Activated T-helper 1 cell treated with anti-CD3 and anti-CD28 coated beads, Interleukin-12 subunit alpha, Interleukin-12 subunit beta, Interleukin-2, Interleukin-4 antibody, amounts not matched to agents 30 ng/mL and 10 ng/mL and 1 ng/mL, durations not matched to agents 14 hours and 24 hours and 36 hours (primary cell): ENCODE data around the gene MT1G. TPM values are rescaled to one million over a fixed set of nuclear protein-coding genes. Genes with fewer than 3 reads are reported as not detected.
"Not testable (repeated sequence)": the region's sequence is repeated elsewhere in the genome, so short reads cannot be mapped to it uniquely, and the experiment has no call there.

Source experiments
- DNase-seq: peaks from one replicate; pipeline ENCODE4 v3.0.0; 2021; ENCODE audit warnings: low spot score
- H3K27ac Mint-ChIP-seq: one replicate; pipeline ENCODE4 v1.8.0; 2021; ENCODE audit warnings: mild to moderate bottlenecking, mixed read lengths
- H3K27me3 Mint-ChIP-seq: one replicate; pipeline ENCODE4 v1.8.0; 2022; ENCODE audit warnings: mild to moderate bottlenecking, moderate library complexity, mixed read lengths; ENCODE audit not compliant: insufficient read depth
- H3K36me3 Mint-ChIP-seq: one replicate; pipeline ENCODE4 v1.8.0; 2021; ENCODE audit warnings: low read depth, mixed read lengths
- H3K4me1 Mint-ChIP-seq: one replicate; pipeline ENCODE4 v1.8.0; 2021; ENCODE audit warnings: low read depth, mixed read lengths
- H3K4me3 Mint-ChIP-seq: one replicate; pipeline ENCODE4 v1.8.0; 2021; ENCODE audit warnings: mild to moderate bottlenecking, moderate library complexity, mixed read lengths
- H3K9me3 Mint-ChIP-seq: one replicate; pipeline ENCODE4 v1.8.0; 2021; ENCODE audit warnings: mixed read lengths
- intact Hi-C: fragments of 100-400 bp; cut with micrococcal nuclease; formaldehyde crosslinking; loops from one replicate; pipeline ENCODE4 v1.15.1; 2024
- total RNA-seq: library from RNA; stranded (reverse); gene quantifications from 2 replicates; pipeline ENCODE4 v1.2.3, GENCODE V29; 2022

Gene MT1G
- total RNA-seq, 1 donor from 2014 or later = 29.1 TPM

GRCh38 chr16:56625140-56625942 is 42.5 kb downstream of the MT1G start, which contains the start of gene MT1E:
TSS of gene MT1E (plus strand) at chr16:56625781. CDS start at chr16:56625852, 71 bp downstream.
- H3K4me1 Mint-ChIP-seq = peaks cover 23% of the 10 kb centered on the region

DNA sequence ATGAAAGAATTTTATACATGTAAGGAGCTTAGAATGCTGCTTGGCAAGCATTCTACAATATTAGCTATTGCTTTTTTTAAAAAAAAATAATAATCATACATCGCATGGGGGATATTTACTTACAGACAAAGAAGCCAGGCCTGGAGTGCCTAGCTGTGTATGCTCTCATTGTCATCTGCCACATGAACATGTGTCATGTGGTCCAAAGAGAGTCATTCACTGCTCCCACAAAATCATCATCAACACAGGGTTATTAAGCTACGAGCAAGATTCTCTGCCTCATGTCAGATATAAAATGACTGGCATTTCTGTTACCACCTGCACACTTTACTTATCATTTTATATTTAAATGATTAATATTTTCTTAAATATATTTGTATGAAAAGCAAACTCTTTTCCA is 44.2 kb downstream of the MT1G start:
- intact Hi-C loops = no loop called here
- Mint-ChIP-seq H3K36me3 (no peaks in the 10 kb centered on the region), H3K27me3 (peaks cover 8% of the 10 kb centered on the region), H3K4me1 (peaks cover 21% of the 10 kb centered on the region), H3K9me3 (no peaks in the 10 kb centered on the region), H3K27ac (no peak overlapping the region), H3K4me3 (no peak overlapping the region)
- DNase-seq = no peak

More at GRCh38 chr16:56625140-56625942, 42.5 kb downstream of the MT1G start, which contains the start of gene MT1E:
- no peaks in the 10 kb centered on the region for H3K36me3 Mint-ChIP-seq
- peak within 1 kb of the TSS; percentile 92 for H3K4me3 Mint-ChIP-seq
- intact Hi-C loops = loop anchor here (1.0 to 5.0 kb wide), 7 partner anchors 8 to 173 kb away; partner anchors contain the start of genes MT1F, MT1X, MT2A and NUDT21
- H3K27ac Mint-ChIP-seq = peak within 1 kb of the TSS; percentile 93
- H3K27me3 Mint-ChIP-seq = peaks cover 6% of the 10 kb centered on the region
- DNase-seq = peak; percentile 71
- no peaks in the 10 kb centered on the region for H3K9me3 Mint-ChIP-seq

- H3K9me3 Mint-ChIP-seq, H3K27me3 Mint-ChIP-seq, DNase-seq, intact Hi-C loops, H3K27ac Mint-ChIP-seq, H3K4me3 Mint-ChIP-seq, H3K36me3 Mint-ChIP-seq: not testable (repeated sequence)
- H3K4me1 Mint-ChIP-seq = peaks cover 19% of the 10 kb centered on the region
Observed at GRCh38 chr16:56623184-56623583, 44.7 kb downstream of the MT1G start.

- H3K36me3 Mint-ChIP-seq, H3K4me3 Mint-ChIP-seq, H3K9me3 Mint-ChIP-seq, H3K27me3 Mint-ChIP-seq, intact Hi-C loops, DNase-seq, H3K27ac Mint-ChIP-seq: not testable (repeated sequence)
- H3K4me1 Mint-ChIP-seq = peaks cover 23% of the 10 kb centered on the region
Observed at GRCh38 chr16:56621665-56622445, 46.0 kb downstream of the MT1G start.

GRCh38 chr16:56620339-56620897 is 47.4 kb downstream of the MT1G start:
- no peaks in the 10 kb centered on the region for H3K9me3 Mint-ChIP-seq
- no peak overlapping the region for H3K27ac Mint-ChIP-seq
- no peaks in the 10 kb centered on the region for H3K36me3 Mint-ChIP-seq
- no peak for DNase-seq
- intact Hi-C loops = no loop called here
- no peak overlapping the region for H3K4me3 Mint-ChIP-seq
- H3K27me3 Mint-ChIP-seq = peaks cover 6% of the 10 kb centered on the region
- peaks cover 17% of the 10 kb centered on the region for H3K4me1 Mint-ChIP-seq

- Mint-ChIP-seq H3K27me3 (peaks cover 6% of the 10 kb centered on the region), H3K27ac (no peak overlapping the region), H3K4me3 (peak overlapping the region; percentile 82), H3K36me3 (no peaks in the 10 kb centered on the region), H3K9me3 (no peaks in the 10 kb centered on the region), H3K4me1 (peaks cover 34% of the 10 kb centered on the region)
- intact Hi-C loops = loop anchor here (10.0 kb wide), 1 partner anchor 427 kb away; no protein-coding TSS in a partner anchor
- DNase-seq = no peak
Observed at GRCh38 chr16:56618138-56618537, 49.7 kb downstream of the MT1G start.

- H3K27me3 Mint-ChIP-seq = peaks cover 6% of the 10 kb centered on the region
- intact Hi-C loops = loop anchor here (1.0 to 10.0 kb wide), 3 partner anchors 8 to 427 kb away; partner anchors contain the start of gene MT1E
- H3K9me3 Mint-ChIP-seq = no peaks in the 10 kb centered on the region
- DNase-seq = peak; percentile 65
- peak overlapping the region; percentile 82 for H3K4me3 Mint-ChIP-seq
- no peaks in the 10 kb centered on the region for H3K36me3 Mint-ChIP-seq
- peaks cover 39% of the 10 kb centered on the region for H3K4me1 Mint-ChIP-seq
- peak overlapping the region; percentile 63 for H3K27ac Mint-ChIP-seq
Observed at GRCh38 chr16:56617212-56618085, 50.4 kb downstream of the MT1G start.

Other genes starting within 250 kb of the MT1G start
- gene AMFR, start 242.5 kb downstream of the MT1G start, total RNA-seq = 57.2 and 64.3 TPM in 2 replicates
- 271 and 313 TPM in 2 replicates for gene NUDT21, start 216.7 kb downstream of the MT1G start, total RNA-seq
- 87.9 and 90.9 TPM in 2 replicates for gene OGFOD1, start 216.5 kb downstream of the MT1G start, total RNA-seq
- 7.4 and 12.3 TPM in 2 replicates for gene BBS2, start 148.0 kb downstream of the MT1G start, total RNA-seq
- not detected in 2 replicates for gene MT4, start 103.0 kb downstream of the MT1G start, total RNA-seq
- 1.9 and 2.7 TPM in 2 replicates for gene MT3, start 78.5 kb downstream of the MT1G start, total RNA-seq
- gene MT2A, start 59.5 kb downstream of the MT1G start, total RNA-seq = 348 and 365 TPM in 2 replicates
- 135 TPM in 2 replicates for gene MT1E, start 42.3 kb downstream of the MT1G start, total RNA-seq
- gene MT1M, start 35.4 kb downstream of the MT1G start, total RNA-seq = not detected in 2 replicates
- gene MT1A, start 29.4 kb downstream of the MT1G start, total RNA-seq = 0.60 and 4.1 TPM in 2 replicates
- not detected in 2 replicates for gene MT1B, start 16.2 kb downstream of the MT1G start, total RNA-seq
- gene MT1F, start 10.1 kb downstream of the MT1G start, total RNA-seq = 4.3 and 5.2 TPM in 2 replicates
- 1.4 TPM in 1 of 2 replicates, not detected in the other for gene MT1H, start 1.7 kb upstream of the MT1G start, total RNA-seq
- 60.7 and 70.4 TPM in 2 replicates for gene MT1X, start 14.4 kb upstream of the MT1G start, total RNA-seq
- 150 and 152 TPM in 2 replicates for gene NUP93, start 62.1 kb upstream of the MT1G start, total RNA-seq
- not detected in 2 replicates for gene SLC12A3, start 197.1 kb upstream of the MT1G start, total RNA-seq